ENCODE data around the gene KMT2D. TPM values are rescaled to one million over a fixed set of nuclear protein-coding genes. Genes with fewer than 3 reads are reported as not detected.
A peak's percentile ranks its signal among the peaks of the same experiment; 100 is the strongest.

KMT2D gene, protein sequence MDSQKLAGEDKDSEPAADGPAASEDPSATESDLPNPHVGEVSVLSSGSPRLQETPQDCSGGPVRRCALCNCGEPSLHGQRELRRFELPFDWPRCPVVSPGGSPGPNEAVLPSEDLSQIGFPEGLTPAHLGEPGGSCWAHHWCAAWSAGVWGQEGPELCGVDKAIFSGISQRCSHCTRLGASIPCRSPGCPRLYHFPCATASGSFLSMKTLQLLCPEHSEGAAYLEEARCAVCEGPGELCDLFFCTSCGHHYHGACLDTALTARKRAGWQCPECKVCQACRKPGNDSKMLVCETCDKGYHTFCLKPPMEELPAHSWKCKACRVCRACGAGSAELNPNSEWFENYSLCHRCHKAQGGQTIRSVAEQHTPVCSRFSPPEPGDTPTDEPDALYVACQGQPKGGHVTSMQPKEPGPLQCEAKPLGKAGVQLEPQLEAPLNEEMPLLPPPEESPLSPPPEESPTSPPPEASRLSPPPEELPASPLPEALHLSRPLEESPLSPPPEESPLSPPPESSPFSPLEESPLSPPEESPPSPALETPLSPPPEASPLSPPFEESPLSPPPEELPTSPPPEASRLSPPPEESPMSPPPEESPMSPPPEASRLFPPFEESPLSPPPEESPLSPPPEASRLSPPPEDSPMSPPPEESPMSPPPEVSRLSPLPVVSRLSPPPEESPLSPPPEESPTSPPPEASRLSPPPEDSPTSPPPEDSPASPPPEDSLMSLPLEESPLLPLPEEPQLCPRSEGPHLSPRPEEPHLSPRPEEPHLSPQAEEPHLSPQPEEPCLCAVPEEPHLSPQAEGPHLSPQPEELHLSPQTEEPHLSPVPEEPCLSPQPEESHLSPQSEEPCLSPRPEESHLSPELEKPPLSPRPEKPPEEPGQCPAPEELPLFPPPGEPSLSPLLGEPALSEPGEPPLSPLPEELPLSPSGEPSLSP (N-terminal part only)
- 44.8 TPM for total RNA-seq

DNA sequence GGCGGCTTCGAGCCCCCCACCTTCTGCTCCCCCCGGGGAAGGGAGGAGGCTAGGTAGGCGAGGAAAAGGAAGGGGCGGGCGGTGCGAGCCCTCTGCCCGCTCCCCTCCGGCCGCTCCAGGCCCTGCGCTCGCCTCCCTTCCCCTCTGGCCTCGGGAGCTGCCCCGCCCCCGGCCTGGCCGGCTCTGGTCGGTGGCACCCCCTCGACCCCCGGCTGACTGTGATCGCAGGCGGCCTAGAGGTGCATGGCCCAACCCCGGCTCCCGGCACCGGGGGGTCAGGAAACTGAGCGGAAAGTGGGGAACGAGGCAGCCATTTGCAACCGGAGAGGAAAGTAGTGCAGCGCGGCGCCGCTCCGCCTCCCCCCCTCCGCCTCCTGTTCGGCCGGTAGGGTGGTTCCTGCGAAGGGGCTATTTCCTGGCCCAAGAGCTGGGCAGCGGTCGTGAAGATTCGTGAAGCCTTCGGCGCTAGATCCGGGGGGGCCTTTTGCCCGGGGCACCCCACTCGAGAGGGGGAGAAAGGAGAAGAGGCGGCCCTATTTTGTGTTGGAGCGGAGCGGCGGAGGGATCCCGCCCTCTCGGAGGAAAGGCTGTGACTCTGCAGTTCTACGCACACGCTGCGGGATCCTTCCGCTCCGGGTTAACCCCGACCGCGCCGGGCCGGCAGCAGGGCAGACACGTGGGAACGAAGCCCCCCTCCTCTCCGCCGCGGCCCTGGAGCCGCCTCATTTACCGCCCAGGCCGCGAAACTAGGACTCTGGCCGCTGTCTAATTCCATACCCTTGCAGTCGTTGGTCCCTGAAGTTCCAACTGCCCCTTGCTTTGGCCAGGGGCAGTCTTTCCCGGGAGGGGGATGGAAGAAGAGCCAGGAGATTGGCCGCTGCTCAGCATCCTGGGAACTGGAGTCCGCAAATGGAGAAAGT lies at the start of gene KMT2D:
KMT2D (minus strand) TSS at position 558 of the 920 bp plus-strand sequence. CDS start 5,470 bp downstream, outside the sequence.
- DNase-seq (ENCODE audit: low spot score) (peak; percentile 93), ATAC-seq (peak; percentile 81)

DNA sequence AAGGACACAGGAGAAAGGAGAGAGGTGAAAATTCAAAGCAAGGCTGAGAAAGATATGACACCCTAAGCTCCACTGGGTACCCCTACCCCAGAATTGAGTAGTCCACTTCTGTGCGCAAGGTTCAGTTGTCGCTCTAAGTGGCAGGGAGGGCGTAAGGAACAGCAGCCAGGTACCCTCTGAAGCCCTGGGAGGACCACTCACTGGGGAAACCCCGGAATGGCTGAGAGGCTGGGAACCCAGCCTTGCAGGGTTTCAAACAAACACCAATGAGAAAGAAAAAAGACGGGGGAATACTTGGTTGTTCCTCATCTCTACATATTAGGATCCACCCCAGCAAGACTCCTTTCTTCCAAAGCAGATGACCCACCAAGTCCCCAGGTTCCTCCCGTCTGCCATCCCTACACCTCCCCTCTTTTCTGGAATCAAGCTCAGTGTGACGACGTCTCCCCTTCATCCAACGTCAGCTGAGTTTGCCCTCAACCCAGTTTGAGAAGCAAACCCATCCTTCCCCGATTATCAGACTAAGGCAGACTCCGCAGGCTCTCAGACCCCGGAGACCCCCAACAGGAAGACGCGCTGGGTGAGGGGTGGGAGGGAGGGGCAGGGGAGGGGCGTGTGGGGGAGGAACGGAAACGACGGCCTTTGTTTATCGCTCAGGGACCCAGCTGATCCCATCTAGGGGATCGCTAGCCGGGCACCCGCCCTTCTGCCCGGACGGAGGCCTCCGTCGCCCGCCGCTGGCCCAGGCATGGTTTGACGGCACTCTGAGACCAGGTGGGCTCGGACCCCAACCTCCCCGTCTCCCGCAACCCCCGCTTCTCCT lies 49.3 kb upstream of the KMT2D start:
- DNase-seq (ENCODE audit: low spot score), result peak; percentile 55
- peak; percentile 28 for ATAC-seq

DNA sequence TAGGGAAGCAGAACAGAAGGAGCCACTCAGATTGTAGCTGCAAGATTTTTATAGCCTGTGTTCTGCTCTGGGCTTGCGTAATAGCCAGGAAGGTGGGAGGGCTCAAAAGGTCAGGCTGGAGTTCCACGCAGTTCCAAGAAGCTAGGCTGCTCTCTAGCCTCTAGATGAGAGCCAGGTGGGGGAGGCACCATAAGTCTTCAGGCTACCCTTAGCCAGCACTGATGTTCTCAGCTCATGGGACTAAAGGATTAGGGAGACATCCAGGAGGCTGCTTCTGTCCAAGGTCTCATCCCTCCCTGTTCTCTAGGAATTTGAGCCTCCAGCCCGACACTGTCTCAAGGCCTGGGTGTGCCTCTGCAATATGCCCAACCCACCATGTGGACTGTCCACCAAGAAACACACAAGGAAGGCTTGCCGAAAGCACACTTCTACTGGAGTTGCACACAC lies 48.4 kb upstream of the KMT2D start:
- ATAC-seq, result peak; percentile 52
- peak; percentile 70 for DNase-seq (ENCODE audit: low spot score)

DNA sequence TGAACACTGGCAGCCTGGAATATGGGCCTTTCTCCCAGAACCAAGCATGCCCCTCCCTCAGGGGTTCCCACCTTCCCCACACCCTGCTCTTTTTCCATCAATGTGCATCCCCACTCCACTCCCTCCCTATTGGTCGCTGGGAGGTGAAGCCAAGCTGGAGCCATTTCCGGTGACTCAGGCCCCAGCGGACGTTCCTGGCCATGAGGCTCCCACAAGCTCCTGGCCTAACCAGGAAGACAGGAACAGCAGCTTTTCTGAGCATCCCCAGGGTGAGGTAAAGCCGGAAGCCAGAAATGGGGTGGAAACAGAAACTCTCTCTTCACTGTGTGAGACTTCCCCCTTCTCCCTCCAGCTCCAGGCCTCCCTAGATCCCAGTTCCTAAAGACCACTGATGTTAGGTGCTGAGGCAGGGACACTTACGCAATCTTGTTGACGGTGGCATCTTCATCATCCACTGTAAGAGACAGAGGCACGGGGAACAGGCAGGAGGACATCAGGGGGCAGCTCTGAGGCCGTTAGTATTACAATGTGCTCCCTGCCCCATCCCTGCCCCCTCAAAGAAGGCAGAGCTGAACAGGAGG lies 45.0 kb upstream of the KMT2D start:
- ATAC-seq, result no peak

DNA sequence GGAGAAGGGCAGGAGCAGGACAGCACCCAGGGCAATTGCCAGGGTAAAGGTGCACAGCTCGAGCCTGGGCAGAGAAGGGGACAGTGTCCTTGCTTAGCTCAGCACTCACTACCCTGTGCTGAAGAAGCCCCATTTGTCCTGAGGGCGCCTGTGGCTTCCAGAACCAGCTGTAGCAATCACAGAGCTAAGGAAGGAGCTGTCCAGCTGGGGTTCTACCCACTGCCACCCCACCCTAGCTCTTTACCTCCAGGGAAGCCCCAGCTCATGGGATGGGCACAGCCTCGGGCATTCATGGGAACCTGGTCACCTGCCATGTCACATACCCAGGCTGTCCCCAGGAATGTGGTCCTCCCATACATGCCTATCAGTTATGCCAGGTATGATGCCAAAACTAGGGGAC lies 44.2 kb upstream of the KMT2D start:
- DNase-seq (ENCODE audit: low spot score), result no peak
- no peak for ATAC-seq

More for the DNA sequence above, 45.0 kb upstream of the KMT2D start:
- DNase-seq (ENCODE audit: low spot score), result no peak

DNA sequence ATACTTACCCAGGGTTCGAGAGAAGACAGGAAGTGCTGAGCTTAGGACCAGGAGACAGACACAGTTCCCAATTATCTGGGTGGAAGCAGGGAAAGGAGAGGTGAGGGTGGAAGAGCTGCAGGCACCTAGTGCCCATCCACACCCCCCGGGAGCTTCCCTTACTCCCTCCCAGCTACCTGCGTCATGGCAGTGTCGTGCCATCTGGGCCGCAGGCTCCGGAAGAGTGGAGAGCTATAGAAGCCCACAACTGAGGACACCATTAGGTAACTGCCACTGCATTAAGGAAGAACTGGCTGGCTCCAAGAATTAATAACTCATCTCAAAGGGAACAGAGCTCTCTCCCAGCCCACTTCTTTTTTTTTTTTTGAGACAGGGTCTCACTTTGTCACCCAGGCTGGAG lies 39.8 kb upstream of the KMT2D start:
- DNase-seq (ENCODE audit: low spot score) (no peak), ATAC-seq (no peak)

DNA sequence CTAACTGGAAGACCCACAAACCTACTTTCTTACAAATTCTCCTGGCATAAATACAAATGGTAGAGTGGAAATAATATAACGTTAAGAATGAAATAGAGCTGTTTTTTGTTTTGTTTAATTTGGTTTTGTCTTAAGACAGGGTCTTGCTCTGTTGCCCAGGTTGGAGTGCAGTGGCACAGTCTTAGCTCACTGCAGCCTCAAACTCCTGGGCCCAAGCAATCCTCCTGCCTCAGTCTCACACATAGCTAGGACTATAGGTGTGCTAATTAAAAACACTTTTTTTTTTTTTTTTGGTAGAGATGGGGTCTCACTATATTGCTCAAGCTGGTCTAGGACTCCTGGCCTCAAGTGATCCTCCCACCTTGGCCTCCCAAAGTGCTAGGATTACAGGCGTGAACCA lies 38.1 kb upstream of the KMT2D start:
- no peak for ATAC-seq

DNA sequence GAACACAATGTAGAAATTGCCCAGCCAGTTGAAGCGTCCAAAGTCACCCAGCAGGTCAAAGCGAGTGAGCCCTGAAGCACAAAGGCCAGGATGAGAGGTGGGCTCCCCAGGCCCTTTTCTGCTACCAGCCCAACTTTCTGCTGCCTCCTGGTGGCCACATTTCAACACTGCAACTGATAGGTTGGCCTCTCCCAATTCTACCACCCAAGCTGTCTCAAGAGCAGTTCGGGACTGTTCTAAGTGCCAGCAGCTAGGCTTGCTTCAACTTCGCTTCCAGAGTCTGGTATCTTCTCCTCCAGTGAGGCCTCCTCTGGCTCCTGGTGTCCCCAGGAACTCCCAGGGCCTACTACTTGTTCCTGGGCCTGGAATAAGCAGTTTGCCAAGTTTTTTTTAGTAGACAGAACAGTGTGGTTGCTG lies 37.4 kb upstream of the KMT2D start:
- ATAC-seq (peak; percentile 79), DNase-seq (ENCODE audit: low spot score) (no peak)

More for the DNA sequence above, 38.1 kb upstream of the KMT2D start:
- no peak for DNase-seq (ENCODE audit: low spot score)

DNA sequence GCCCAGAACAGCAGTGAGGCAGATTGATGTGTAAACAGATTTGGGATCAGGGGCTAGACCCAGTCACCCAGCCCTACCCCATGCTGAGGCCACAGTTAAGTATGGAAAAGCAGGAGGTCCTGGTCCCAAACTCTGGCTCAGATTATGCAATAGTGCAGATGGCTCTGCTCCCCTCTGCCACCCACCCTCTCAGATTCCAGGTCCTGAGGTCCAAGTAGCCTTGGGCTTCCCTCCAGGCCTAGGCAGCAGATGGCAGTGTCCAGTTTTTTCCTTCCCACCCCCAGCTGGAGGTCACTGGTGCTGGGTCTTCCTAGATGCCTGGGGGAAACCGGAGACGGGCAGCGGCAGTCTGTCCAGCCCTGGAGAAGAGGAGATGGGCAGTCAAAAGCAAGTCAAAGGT lies 36.8 kb upstream of the KMT2D start:
- ATAC-seq (no peak), DNase-seq (ENCODE audit: low spot score) (no peak)

DNA sequence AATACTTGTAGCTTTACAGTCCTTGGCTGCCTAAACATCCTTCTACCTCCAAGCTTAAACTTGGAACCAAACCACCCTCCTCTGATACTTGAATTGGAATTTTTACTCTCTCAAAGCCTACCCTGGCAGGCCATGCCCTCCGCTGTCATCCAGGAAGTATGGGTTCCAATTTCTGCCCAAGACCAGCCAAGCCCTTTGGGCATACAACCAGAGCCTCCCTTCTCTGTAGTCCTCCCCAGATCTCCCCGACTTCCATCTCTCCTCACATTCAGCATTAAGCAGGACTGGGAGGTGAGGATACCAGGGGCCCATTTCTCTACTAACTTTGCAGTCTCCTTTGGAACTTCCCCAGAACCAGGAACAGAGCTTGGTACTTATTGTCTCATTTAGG lies 34.4 kb upstream of the KMT2D start:
- ATAC-seq (no peak), DNase-seq (ENCODE audit: low spot score) (no peak)

DNA sequence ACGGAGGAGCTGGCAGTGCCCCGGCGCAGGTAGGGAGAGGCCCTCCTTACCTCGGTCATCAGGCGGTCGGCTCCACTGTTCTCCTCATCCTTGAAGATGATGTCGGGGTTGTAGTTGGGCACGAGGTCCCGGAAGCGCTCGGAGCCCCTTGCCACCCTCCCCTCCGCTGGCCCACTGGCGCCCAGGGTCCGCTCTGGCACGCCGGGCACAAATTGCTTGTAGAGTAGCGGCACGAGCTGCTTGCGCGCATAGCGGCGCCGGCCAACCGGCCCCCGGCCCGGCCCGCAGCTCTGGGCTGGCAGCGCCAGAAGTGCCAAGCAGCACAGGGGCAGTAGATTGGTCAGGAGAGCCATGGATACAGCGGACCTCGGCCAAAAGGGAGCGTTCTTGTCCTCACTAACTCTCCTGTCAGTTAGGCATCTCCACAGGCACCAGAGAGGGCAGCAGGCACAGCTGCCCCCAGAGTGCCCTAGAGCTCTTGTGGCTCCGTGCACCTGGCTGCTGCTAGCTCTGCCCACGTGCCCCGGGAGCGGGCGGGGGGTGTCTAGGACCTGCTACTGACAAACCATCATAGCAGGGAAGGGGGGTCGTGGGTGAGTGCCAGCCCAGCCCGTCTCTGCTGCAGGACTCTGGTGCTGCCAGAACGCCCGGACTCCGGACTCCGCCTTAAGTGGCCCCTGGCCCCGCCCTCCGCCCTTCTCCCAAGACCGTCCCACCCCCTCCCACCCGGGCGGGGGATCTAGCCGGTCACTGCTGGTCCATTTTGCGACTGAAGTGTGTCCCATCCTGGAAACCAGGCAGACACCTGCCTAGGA lies 33.8 kb upstream of the KMT2D start, which contains the start of gene DHH:
DHH (minus strand) TSS at position 642 of the 815 bp plus-strand sequence; CDS start at position 353, 289 bp downstream.
- no peak for DNase-seq (ENCODE audit: low spot score)
- ATAC-seq, result peak; percentile 23

DNA sequence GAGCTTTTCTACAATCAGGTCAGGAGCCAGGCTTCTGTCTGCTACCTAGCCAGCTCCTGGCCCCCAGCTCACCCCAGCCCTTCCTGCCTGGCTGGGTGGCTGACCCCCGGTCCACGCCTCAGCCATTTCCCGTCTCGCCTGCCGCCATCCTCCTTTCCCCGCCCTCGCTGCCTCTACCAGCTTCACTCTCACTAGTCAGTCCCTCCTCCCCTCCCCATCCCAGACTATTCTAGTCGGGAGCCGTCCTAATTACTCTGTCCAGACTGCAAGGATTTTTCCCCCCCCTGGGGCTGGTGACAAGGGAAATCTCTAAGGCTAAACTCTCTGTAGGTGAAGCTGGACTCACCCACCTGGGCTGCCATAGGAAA lies 33.2 kb upstream of the KMT2D start:
- DNase-seq (ENCODE audit: low spot score) (no peak), ATAC-seq (no peak)

DNA sequence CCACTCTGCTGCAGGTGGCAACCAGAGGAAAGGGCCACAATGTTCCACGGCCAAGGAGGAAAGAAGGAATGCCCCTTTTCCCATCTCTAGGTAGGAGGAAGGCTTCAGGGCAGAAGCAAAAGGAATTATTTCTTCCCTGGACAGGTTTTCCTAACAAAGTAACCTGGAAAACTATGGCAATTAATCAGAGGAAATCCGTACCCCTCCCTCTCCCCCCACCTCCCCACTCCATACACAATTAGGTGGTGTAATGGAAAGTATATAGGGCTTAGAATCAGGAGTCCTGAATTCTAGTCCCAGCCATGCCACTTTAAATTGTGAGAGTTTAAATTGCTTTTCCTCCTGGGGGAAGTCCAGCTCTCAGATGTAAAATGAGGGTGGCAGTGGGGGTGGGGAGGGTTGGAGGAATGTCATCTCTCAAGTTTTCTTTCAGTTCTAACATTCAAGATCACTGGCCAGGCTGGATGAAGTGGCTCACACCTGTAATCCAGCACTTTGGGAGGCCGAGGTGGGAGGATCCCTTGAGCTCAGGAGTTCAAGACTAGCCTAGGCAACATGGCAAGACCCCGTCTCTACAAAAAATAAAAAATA lies 32.3 kb upstream of the KMT2D start:
- ATAC-seq (no peak), DNase-seq (ENCODE audit: low spot score) (no peak)

DNA sequence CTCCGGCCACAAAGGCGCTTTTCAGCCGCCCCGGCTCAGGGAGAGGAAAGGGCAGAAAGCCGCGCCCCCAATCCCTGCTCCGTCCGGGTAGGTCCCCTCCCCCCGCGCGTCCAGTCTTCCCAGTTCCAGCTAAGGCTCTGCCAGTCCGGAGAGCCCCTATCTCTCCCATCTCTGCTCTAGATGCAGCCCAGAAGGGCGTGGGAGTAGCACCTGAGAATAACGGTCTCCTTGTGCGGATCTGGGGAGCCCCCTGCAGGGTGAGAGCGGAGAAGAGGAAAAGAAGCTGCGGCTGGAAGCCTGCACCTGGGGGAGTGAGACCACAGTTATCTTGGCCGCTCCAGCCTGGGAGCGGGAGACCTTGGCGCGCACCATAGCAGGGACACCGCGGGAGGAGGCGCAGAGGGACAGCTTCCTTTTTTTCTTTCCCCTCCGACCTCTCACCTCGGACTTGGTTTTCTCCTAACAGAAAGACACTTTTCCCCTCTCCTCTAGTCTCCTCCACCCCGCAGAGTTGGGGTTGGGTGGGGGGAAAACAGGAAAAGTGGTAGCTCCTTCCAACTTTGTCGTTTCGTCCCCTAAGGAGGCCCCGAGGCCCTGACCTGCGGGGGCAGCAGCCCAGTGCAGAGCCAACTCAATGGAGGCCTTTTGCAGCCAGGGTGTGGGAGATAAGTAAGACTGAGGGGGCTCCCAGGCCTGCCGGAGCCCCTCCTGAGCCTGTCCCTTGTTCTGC lies 31.7 kb upstream of the KMT2D start:
- peak; percentile 17 for ATAC-seq
- no peak for DNase-seq (ENCODE audit: low spot score)

DNA sequence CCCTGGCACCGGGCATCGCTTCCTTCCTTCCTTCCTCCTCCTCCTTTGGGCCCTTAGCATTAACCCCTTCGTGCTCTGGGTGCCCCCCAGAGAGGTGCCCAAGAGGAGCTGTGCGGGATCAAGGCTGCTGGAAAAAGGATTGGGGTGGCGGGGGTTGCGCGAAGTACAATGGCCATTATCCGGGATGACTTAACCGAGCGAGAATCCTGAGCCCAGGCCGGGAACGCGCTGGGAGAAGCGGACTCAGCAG lies 31.2 kb upstream of the KMT2D start:
- no peak for DNase-seq (ENCODE audit: low spot score)
- ATAC-seq, result no peak

DNA sequence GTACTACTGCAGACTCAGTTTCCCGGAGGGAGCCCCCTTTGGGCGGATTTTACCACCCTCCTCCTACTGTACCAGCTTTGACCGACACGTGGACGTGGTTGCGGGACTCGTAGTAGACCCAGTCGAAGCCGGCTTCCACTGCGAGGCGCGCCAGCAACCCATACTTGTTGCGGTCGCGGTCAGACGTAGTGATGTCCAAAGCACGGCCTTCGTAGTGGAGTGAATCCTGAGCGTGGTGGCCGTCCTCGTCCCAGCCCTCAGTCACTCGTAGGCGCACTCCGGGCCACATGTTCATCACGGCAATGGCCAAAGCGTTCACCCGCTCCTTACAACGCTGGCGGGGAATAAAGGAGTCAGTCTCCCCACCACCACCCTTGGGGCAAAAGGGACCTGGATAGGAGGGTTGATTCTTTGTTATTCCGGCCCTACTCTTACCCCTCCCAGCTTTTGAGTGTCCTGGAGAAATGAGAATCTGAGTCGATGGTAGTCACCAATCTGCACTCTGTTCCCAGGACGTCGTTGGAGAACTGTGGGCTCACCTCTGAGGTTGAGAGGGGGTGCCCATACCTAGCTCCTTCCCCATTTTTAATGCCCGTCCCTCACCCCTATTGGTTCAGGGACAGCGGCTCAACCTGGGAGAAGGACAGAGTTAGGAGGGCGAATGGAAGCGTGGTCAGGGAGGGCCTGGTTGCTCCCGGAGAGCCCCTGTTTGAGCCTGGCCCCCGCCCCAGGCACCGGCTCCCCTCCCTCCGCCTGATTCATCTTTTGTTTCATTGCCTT lies 30.7 kb upstream of the KMT2D start:
- ATAC-seq (no peak), DNase-seq (ENCODE audit: low spot score) (no peak)

All from left lobe of liver (tissue), 2 donors.